K562 (cell line): ENCODE results near the gene HOXB7. TPM values are rescaled to one million over a fixed set of nuclear protein-coding genes. Genes with fewer than 3 reads are reported as not detected.

Experiments
- CCNT2 ChIP-seq: IDR thresholded peaks from 2 replicates; pipeline ENCODE4 v1.6.1; 2011; ENCODE audit warnings: borderline replicate concordance, low read depth, mild to moderate bottlenecking, moderate library complexity, mixed read lengths, low read length; ENCODE audit not compliant: insufficient read length; ENCODE audit errors: extremely low read depth
- CREBBP ChIP-seq: IDR thresholded peaks from one replicate; pipeline ENCODE4 v1.6.1; 2012; ENCODE audit warnings: low read depth, mild to moderate bottlenecking, control low read depth, inconsistent platforms, low read length
- FOXO4 ChIP-seq: fragments of 450-650 bp; formaldehyde crosslinking; IDR thresholded peaks from 2 replicates; pipeline ENCODE4 v1.4.0; 2020; ENCODE audit warnings: mild to moderate bottlenecking, moderate library complexity
- GTF3C2 ChIP-seq: IDR thresholded peaks from 3 replicates; pipeline ENCODE4 v1.6.1; 2011; ENCODE audit warnings: borderline replicate concordance, mild to moderate bottlenecking, moderate library complexity; ENCODE audit not compliant: insufficient read length; ENCODE audit errors: extremely low read depth
- HDAC6 ChIP-seq: IDR thresholded peaks from 2 replicates; pipeline ENCODE4 v1.6.1; 2012; ENCODE audit warnings: low read depth, mild to moderate bottlenecking, control low read depth, inconsistent platforms, low read length, moderate library complexity
- HDAC8 ChIP-seq: fragments of 450-650 bp; IDR thresholded peaks from 2 replicates; pipeline ENCODE4 v1.6.1; 2016; ENCODE audit warnings: mild to moderate bottlenecking, missing genetic modification characterization, moderate library complexity, missing compliant biosample characterization
- MAFK ChIP-seq: IDR thresholded peaks from 2 replicates; pipeline ENCODE4 v1.6.1; 2011; ENCODE audit warnings: low read length, improper control_type of control experiment
- MECOM ChIP-seq: fragments of 250-450 bp; sonication (Bioruptor Pico); IDR thresholded peaks from 2 replicates; pipeline ENCODE4 v1.8.0; 2022; ENCODE audit warnings: inconsistent platforms
- NCOR1 ChIP-seq: fragments of 450-650 bp; IDR thresholded peaks from 2 replicates; pipeline ENCODE4 v1.6.1; 2016; ENCODE audit warnings: mild to moderate bottlenecking, moderate library complexity
- NELFE ChIP-seq: IDR thresholded peaks from 2 replicates; pipeline ENCODE4 v1.6.1; 2011; ENCODE audit warnings: mild to moderate bottlenecking; ENCODE audit not compliant: insufficient read depth, insufficient read length
- POLR2A ChIP-seq: fragments of 450-650 bp; conservative IDR thresholded peaks from 2 replicates; pipeline ENCODE4 v1.6.1; 2016
- RBFOX2 ChIP-seq: fragments of 200-400 bp; formaldehyde crosslinking; IDR thresholded peaks from 2 replicates; pipeline ENCODE4 v1.6.1; 2017; ENCODE audit warnings: low read depth, mild to moderate bottlenecking, low read length, moderate library complexity
- RBM22 ChIP-seq: fragments of 200-400 bp; formaldehyde crosslinking; IDR thresholded peaks from 2 replicates; pipeline ENCODE4 v1.6.1; 2018; ENCODE audit warnings: low read length, low read depth; ENCODE audit not compliant: poor library complexity, severe bottlenecking
- SMARCA5 ChIP-seq: fragments of 450-650 bp; IDR thresholded peaks from 2 replicates; pipeline ENCODE4 v1.6.1; 2016
- SREBF1 ChIP-seq: fragments of 150-350 bp; IDR thresholded peaks from 2 replicates; pipeline ENCODE4 v1.6.1; 2014; ENCODE audit warnings: antibody characterized with exemption, low read depth, low read length, borderline replicate concordance
- SUPT5H ChIP-seq: fragments of 450-650 bp; IDR thresholded peaks from 2 replicates; pipeline ENCODE4 v1.6.1; 2016
- TAF7 ChIP-seq: fragments of 450-650 bp; IDR thresholded peaks from 2 replicates; pipeline ENCODE4 v1.6.1; 2016; ENCODE audit warnings: missing genetic modification characterization, missing compliant biosample characterization
- TGIF2 ChIP-seq: sonication (generic); formaldehyde crosslinking; IDR thresholded peaks from 2 replicates; pipeline ENCODE4 v1.8.1; 2022; ENCODE audit warnings: mild to moderate bottlenecking, missing genetic modification reagents, moderate library complexity
- ZKSCAN8 ChIP-seq: fragments of 200-800 bp; sonication (Bioruptor generic); IDR thresholded peaks from 2 replicates; pipeline ENCODE4 v1.6.1; 2016; ENCODE audit warnings: missing genetic modification characterization, missing compliant biosample characterization
- ZNF740 ChIP-seq, 3 experiments: fragments of 200-800 bp in 1 of 3; sonication (Bioruptor generic) in 1 of 3; sonication (generic) in 1 of 3; formaldehyde crosslinking in 1 of 3; IDR thresholded peaks; 2 replicates each; pipeline versions ENCODE4 v1.6.1 to v1.8.0; 2016 to 2022; ENCODE audit warnings: mild to moderate bottlenecking in 2 of 3, missing compliant biosample characterization in 2 of 3, missing genetic modification characterization in 2 of 3, missing genetic modification reagents in 1 of 3
- ZNF830 ChIP-seq: fragments of 250-450 bp; sonication (Bioruptor Pico); IDR thresholded peaks from 2 replicates; pipeline ENCODE4 v1.5.0; 2021; ENCODE audit warnings: mild to moderate bottlenecking
- polyA plus RNA-seq, 8 experiments: library from polyadenylated mRNA; depleted of rRNA in 4 of 8; stranded (reverse) in 5 of 8; unstranded in 3 of 8; fragments of >200 nt; fragmentation: Nextera tagmentation in 2 of 8; fragmentation: Illumina TruSeq in 1 of 8; extraction: Ambion mirVana in 2 of 8; extraction: Trizol in 1 of 8; gene quantifications; 2 replicates each; pipeline versions ENCODE4 v1.2.1 to v1.2.3, GENCODE V29; 2011 to 2014; ENCODE audit warnings: inconsistent platforms in 1 of 8, missing spikeins in 1 of 8
- total RNA-seq, 7 experiments: library from RNA; depleted of rRNA in 6 of 7; stranded (reverse); fragments of >200 nt in 6 of 7; fragmentation: Illumina TruSeq in 2 of 7; extraction: Trizol in 2 of 7; gene quantifications; 2 replicates each; pipeline versions ENCODE4 v1.2.1 to v1.2.3, GENCODE V29; 2011 to 2021; ENCODE audit warnings: low replicate concordance in 1 of 7
- TF ChIP-seq, protein P1 (sequence below): fragments of 450-650 bp; IDR thresholded peaks from 2 replicates; pipeline ENCODE4 v1.6.1; 2016; ENCODE audit warnings: low read depth, mild to moderate bottlenecking, moderate library complexity

Gene HOXB7
- total and polyA plus RNA-seq, 9 of the 15 experiments (the other 6 are each of a cell fraction or from before 2014, with no cell fraction given): 5.5 to 16.7 (median 8.3) TPM

GRCh38 chr17:48630925-48631692 lies 20.3 kb upstream of the HOXB7 start (continued):
- TF ChIP-seq HDAC8: peak; percentile 54; the same call in 1 of the 2 replicates
- TF ChIP-seq CREBBP: no peak
- peak; percentile 79 for TF ChIP-seq POLR2A
- no peak for TF ChIP-seq HDAC6
- peak; percentile 69 for TF ChIP-seq RBFOX2
- no peak for TF ChIP-seq SMARCA5
- no peak for TF ChIP-seq NELFE
- TF ChIP-seq MECOM: peak; percentile 97
- no peak for TF ChIP-seq ZKSCAN8 (CRISPR knock-in tag)
- TF ChIP-seq, protein P1, sequence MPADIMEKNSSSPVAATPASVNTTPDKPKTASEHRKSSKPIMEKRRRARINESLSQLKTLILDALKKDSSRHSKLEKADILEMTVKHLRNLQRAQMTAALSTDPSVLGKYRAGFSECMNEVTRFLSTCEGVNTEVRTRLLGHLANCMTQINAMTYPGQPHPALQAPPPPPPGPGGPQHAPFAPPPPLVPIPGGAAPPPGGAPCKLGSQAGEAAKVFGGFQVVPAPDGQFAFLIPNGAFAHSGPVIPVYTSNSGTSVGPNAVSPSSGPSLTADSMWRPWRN: peak; percentile 74
- TF ChIP-seq RBM22: no peak
- no peak for TF ChIP-seq GTF3C2
- TF ChIP-seq ZNF830 (CRISPR knock-in tag): no peak
- 0 out of 2 replicates have a peak, but pooled peaks have one; percentile 51 for TF ChIP-seq ZNF740 (CRISPR knock-in tag; IDR thresholded peaks at IDR 0.05)
- no peak for TF ChIP-seq ZNF740 (tag; IDR thresholded peaks at IDR 0.05)
- TF ChIP-seq MAFK: peak; percentile 61
- peak; percentile 72 for TF ChIP-seq CCNT2
- TF ChIP-seq TAF7 (tag): peak; percentile 40; the same call in 1 of the 2 replicates
- TF ChIP-seq SREBF1: no peak
- TF ChIP-seq FOXO4 (CRISPR knock-in tag): no peak
- peak; percentile 81 for TF ChIP-seq NCOR1
- TF ChIP-seq TGIF2 (CRISPR knock-in tag): no peak
- TF ChIP-seq SUPT5H: peak; percentile 56
